Activated naive CD8-positive, alpha-beta T cell treated with anti-CD3 and anti-CD28 coated beads, Interleukin-2, amount 50 U/mL, for 16 hours (primary cell): ENCODE results near the gene CCT4.
A peak's percentile ranks its signal among the peaks of the same experiment; 100 is the strongest.
"Not testable (repeated sequence)": the region's sequence is repeated elsewhere in the genome, so short reads cannot be mapped to it uniquely, and the experiment has no call there.

Experiments used
- DNase-seq: peaks from one replicate; pipeline ENCODE4 v3.0.0-alpha.2; 2020; ENCODE audit warnings: low read depth, low spot score

The CCT4 gene

DNA sequence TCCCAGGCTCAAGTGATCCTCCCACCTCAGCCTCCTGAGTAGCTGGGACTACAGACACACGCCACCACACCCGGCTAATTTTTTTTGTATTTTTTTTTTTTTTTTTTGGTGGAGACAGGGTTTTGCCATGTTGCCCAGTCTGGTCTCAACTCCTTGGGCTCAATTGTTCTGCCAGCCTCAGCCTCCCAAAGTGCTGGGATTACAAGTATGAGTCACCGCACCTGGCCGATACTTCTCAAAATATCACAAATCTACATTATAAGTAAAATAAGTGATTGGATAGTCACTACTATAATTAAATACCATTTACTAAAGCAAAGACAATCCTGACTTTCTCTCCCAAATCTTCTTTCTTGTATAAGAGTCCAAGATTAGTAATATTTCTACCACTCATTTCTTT is 9.1 kb downstream of the CCT4 start:
- DNase-seq: not testable (repeated sequence)

DNA sequence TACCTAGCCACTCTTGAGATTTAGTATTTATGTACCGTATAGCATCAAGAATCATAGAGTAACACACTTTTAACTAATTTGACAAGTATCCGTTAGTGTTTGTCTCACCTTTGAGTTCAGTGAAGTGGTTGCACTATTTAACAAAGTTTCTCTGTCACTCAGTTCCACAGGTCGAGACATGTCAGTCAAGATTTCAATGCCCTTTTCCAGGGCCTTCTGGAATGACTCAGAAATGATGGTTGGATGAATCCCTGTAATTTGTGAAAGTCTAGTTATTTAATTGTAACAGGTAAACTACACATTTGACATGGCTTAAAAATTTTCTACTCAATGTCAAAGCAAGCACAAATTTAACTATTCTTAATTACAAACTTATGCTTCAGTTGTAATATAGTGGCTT is 9.7 kb downstream of the CCT4 start:
- no peak for DNase-seq

DNA sequence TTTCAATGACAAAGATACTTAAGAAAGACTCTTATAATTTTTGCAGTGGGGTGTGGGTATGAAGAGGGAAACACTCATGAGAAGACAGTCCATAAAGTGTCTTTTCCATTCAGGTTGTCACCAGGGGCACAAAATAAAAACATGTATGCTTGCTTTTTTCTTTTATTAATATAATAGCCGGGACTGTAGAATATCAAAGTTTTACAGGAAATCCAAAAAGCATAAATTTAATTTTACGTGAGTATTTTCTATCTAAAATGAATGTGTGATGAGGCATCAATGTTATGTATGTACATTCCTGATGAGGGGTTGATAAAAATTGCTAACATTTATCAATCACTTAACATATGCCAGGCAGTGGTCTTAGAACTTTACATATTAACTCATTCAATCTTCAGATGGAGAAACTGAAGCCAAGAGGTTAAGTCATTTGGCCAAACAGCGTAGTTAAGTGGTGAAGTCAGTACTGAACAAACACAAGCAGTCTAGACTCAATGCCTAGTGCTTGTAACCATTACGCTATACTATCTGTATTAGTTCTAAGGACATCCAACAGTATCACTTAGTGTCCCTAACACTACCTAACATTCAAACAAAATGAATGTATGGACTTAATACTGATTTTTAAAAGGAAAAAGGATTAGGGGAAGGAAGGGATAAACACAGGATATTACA is 10.7 kb downstream of the CCT4 start:
- no peak for DNase-seq

DNA sequence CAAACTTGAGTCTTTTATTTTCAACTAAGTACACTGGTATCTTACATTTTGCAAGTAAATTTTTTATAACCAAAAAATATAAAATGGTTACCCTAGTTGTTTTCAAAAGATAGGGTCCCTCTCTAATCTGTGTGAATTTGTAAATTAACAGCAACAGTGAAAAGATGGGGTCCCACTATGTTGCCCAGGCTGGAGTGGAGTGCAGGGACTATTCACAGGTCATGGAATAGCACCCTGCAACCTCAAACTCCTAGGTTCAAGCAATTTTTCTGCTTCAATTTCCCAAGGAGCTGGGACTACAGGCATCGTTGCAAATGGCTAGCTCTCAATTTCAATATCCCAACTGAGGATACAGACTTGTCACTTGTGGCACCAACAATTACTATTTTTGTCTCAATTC is 12.1 kb downstream of the CCT4 start:
- DNase-seq: no peak

DNA sequence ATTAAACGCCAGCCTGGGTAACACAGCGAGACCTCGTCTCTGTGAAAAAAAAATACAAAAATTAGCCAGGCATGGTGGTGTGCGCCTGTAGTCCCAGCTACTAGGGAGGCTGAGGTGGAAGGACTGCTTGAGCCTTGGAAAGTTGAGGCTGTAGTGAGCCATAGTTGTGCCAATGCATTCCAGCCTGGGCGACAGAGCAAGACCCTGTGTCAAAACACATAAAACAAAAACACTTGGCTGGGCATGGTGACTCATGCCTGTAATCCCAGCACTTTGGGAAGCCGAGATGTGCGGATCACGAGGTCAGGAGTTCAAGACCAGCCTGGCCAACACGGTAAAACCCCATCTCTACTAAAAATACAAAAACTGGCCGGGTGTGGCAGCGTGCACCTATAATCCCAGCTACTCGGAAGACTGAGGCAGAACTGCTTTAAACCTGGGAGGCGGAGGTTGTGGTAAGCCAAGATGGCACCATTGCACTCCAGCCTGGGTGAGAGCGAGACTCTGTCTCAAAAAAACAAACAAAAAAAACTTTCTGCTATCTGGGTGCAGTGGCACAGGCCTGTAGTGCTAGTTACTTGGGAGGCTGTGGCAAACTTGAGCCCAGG is 21.9 kb downstream of the CCT4 start:
- DNase-seq: not testable (repeated sequence)

DNA sequence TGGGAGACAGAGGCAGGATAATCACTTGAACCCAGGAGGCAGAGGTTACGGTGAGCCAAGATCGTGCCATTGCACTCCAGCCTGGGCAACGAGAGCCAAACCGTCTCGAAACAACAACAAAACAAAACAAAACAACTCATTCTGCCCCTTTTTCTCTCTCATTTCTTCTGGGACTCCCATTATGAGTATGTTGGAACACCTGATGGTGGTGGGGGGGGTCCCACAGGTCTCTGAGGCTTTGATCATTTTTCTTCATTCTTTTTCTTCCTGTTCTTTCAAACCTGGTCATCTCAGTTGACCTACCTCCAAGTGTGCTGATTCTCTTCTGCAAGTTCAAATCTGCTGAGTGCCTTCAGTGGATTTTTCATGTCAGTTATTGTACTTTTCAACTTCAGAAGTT is 26.4 kb downstream of the CCT4 start:
- DNase-seq: no peak

DNA sequence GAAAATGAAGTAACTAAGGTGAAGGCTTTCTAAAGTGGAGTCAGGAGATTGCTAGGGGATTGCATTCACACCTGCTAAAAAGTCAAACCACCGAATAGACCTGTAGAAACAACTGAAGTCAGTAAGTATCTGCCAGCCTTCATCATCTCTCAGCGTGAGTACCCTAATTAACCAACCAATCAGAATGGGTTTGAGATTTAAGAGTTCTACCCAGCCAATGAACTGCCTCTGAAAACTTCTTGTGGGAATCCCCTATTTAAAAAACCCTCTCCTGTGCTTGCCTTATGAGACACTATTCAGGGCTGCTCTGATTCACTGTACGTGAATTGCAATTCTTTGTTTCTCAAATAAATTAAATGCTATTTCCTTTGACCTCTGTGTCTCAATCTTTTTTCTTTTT is 31.2 kb downstream of the CCT4 start:
- no peak for DNase-seq

DNA sequence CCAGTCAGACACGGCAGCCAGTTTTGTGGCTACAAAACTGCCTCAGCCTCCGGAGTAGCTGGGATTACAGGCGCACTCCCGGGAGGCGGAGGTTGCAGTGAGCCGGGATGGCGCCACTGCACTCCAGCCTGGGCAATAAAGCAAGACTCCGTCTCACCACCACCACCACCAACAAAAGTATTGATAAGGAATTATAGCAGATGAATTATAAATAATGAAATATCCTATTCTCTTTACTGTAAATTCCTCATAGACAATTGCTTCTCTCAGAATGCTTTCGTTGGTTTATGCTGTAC is 33.2 kb downstream of the CCT4 start:
- DNase-seq: no peak

DNA sequence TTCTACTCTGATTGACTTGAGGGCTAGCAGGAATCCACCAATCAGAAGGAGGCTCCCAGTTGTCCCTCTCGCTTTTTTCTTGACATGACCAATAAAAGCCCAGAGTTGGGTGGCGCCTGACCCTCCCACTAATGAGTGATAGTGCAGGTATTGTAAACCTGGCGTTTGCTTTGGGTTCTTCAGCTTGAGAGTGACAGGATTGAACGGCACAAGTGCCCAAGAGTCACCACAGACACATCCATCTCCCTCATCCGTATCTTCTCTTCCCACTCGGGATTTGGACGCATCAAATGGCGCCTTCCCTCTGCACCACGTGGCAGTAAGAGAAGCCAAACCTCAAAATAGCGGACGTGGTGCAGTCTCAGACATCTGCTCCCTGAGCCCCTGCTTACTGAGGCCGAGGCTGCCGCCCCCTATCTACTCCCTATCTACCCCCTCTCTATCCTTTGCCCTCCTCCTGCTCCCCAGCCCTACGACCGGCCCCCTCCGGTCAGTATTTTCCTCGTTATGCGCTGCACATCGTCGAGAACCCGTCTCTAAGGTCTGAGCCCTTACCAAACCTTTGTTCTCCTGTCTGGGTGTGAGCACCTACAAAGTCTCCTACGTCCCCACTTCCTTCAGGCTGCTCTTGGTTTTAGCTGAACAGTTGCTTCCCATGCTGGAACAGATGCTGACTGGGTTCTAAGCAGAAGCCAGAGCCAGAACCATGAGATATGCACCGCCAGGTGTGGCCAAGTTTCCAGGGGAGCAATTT is 33.7 kb downstream of the CCT4 start:
- peak; percentile 86 for DNase-seq

DNA sequence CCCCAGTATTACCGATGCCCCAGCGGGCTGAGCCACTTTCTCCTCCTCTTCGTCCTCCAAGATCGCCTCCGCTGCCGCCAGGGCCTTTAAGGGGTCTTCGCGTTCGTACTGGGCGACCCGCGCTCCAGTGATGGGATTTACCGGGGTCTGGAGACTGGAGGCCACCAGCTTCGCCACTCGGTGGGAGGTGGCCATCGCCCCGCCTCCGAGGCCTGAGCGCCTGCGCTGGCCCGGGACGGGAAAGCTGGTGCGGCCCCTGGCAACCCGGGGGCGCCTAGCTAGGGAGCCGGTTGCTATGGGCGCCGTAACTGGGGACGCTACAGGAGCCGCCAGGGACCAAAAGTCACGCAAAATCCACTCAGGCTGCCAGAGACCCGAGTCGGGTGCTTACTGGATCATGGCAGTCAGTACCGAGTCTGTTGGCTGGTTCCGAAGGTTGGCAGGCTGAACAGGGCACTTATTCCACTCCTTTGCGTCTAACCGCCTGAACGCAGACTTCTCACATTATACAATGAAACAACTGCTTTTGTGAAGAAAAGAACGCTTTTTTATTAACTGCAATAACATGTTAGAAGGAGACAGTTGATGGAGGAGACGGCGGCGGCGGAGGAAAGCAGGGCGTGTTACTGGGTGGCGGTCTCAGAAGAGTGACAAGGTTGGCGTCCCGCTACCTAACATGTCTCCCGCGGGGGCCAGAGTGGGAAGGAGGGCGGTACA is 34.5 kb downstream of the CCT4 start, which contains the start of gene FAM161A:
Gene FAM161A, minus strand, starts transcription at position 214 of the 717 bp plus-strand sequence. Its CDS starts 19 bp downstream, at position 195.
- DNase-seq: peak; percentile 23

DNA sequence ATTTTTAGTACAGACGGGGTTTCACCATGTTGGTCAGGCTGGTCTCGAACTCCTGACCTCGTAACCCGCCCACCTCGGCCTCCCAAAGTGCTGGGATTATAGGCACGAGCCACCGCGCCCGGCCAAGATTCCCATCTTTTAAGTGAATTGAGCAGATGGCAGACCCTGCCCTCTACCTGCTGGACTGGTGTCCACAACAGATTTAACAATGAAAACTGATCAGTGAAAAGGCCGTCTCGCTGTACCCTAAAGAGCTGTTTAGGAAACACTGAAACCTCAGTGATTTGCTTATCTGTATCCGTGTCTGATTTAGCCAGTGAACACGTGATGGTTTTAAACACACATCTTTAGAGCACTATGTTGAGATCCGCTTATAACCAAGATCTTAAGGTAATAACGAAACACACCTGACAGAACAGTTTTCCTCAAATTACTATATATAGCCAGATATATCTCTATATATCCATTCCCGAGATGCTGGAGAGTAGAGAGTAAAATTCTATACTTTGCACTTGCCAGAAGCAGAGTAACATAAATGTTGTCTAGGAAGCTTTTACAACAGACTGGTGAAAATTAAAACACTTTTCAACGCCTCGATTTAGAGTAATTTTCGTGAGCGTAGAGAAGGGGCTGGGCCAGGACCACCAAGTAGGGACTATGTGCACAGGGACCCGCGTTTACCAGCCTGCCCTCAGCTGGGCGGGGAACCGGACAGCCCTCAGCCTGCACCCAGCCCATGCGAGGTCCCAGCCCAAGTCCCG is 35.2 kb downstream of the CCT4 start:
- no peak for DNase-seq

DNA sequence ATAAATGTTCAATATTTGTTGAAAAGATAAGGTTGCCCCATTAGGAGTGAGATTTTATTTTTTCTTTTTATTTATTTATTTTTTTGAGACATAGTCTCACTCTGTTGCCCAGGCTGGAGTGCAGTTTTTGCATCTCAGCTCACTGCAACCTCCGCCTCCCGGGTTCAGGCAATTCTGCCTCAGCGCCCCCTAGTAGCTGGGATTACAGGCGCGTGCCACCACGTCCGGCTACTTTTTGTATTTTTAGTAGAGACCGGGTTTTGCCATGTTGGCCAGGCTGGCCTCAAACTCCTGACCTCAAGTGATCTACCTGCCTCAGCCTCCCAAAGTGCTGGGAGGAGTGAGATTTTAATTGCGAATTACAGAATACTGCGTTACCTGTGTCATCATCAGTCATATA is 37.2 kb downstream of the CCT4 start:
- not testable (repeated sequence) for DNase-seq

DNA sequence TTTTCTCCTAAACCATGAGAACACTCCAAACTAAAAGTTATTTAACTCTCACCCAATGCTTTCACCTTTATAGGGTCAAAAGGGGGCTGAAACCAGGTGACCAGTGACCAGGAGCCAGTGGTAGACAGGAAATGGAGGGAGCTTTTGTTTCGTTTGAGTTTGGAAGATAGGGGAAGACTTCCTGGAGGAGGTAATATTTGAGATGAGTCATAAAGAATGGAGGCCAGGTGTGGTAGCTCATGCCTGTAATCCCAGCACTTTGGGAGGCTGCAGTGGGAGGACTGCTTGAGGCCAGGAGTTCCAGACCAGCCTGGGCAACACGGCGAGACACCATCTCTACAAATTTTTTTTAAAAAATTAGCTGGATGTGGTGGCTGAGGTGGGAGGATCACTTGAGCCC is 43.1 kb downstream of the CCT4 start:
- no peak for DNase-seq

DNA sequence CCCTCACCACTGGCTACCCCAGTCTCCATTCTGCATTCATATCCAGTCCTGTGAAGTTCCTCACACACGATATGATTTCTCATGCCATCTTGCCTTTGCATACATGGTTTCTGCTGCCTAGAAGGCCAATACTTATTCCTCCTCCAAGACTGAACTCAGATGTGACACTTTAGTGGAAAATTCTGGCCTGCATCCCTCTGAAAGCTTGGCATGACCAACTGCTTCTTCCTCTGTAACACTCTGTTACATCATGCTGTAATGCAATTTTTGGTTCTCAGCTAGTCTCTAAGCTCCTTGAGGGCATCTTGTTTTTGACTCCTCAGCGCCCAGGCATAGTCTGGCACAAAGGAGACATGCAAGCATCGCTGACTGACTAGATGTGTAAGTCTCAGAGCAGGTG is 47.2 kb downstream of the CCT4 start:
- DNase-seq: no peak

DNA sequence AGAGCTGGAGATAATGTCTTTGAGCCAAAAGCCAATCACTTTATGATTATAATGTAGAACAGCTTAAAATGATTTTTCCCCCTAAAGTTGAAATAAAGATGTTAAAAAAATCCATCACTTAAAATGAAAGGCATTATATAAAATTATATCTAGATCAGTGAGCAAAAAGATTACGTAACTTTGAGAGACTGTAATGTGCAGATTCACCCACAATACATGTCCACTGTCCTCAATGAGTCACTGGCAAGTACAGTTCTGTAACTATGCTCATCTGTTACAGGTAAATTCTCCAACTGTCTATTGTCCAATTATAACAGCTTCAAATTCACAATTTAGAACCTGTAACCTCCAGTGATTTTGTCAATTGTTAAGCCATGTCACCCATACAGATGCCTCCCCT is 53.6 kb downstream of the CCT4 start:
- no peak for DNase-seq

DNA sequence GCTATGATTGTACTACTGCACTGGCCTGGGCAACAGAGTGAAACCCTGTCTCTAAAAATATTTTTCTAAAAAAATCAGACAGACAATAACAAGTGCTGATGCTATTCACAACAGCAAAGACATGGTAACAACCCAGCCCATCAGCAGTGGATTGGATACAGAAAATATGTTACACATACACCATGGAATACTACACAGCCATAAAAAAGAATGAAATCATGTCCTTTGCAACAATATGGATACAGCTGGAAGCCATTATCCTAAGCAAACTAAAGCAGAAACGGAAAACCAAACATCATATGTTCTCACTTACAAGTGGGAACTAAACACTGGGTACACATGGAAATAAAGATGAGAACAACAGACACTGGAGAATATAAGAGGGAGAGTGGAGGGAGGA is 54.5 kb downstream of the CCT4 start:
- no peak for DNase-seq

DNA sequence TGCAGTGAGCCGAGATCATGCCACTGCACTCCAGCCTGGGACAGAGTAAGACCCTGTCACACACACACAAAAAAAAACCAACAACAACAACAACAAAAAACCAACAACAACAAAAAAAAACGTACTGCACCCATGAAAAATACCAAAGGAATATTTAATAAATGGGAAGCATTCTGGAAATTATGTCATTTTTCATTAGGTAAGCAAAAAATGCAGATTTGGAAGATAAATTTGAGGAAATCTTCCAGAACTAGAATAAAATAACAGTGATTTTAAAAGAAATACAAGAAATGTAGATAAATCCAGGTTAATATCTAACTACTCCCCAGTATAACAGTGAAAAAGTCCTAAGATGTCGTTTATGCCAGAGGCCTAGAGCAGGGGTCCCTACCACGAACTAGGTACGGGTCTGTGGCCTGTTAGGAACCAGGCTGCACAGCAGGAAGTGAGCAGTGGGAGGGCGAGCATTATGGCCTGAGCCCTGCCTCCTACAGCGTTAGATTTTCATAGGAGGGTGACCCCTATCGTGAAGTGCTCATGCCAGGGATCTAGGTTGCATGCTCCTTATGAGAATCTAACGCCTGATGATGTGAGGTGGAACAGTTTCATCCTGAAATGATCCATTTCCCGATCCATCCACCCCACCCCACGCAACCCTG is 56.1 kb downstream of the CCT4 start:
- DNase-seq: no peak

DNA sequence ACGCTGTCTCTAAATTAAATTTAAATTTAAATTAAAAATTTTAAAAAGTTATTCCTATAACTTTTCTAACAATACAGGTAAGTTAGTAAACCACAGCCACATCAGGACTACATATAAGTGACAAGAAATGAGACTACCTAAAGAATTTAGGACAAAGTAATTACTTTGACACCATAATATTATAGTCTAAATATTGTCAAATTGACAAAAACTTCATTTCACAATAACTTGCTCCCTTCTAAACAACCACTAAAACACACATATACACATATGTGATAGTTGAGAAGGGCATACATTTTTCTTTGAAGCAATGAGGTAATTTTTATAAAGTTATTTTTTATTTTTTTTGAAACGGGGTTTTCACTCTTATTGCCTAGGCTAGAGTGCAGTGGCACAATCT is 66.2 kb downstream of the CCT4 start:
- DNase-seq: no peak
